Activated CD4-positive, alpha-beta T cell treated with anti-CD3 and anti-CD28 coated beads for 48 hours (primary cell): ENCODE data around the gene PXMP2.

Experiments used
- DNase-seq: peaks from one replicate; pipeline ENCODE4 v3.0.0-alpha.2; 2020

Gene PXMP2

GRCh38 chr12:132687211-132688164, at the start of gene PXMP2, which contains the start of gene POLE:
PXMP2 (plus strand) TSS chr12:132687587; CDS start chr12:132687671, 84 bp downstream.
POLE (minus strand) TSS chr12:132687342; CDS start chr12:132687315, 27 bp downstream.
- DNase-seq, result peak; percentile 97

- DNase-seq, result no peak
These were observed 49.6 kb upstream of the PXMP2 start for GRCh38 chr12:132637811-132638210.

GRCh38 chr12:132638541-132639408, 48.6 kb upstream of the PXMP2 start:
- DNase-seq, result peak; percentile 31

GRCh38 chr12:132639956-132640520, 47.3 kb upstream of the PXMP2 start:
- DNase-seq, result no peak

GRCh38 chr12:132640936-132641335, 46.5 kb upstream of the PXMP2 start:
- DNase-seq, result no peak

GRCh38 chr12:132641811-132642650, 45.4 kb upstream of the PXMP2 start:
- no peak for DNase-seq

- no peak for DNase-seq
These were observed 44.2 kb upstream of the PXMP2 start for GRCh38 chr12:132642846-132643835.

- DNase-seq, result no peak
These were observed 40.5 kb upstream of the PXMP2 start for GRCh38 chr12:132646850-132647249.

- no peak for DNase-seq
These were observed 39.5 kb upstream of the PXMP2 start for GRCh38 chr12:132647858-132648257.

- no peak for DNase-seq
These were observed 38.7 kb upstream of the PXMP2 start for GRCh38 chr12:132648616-132649225.

- DNase-seq, result no peak
These were observed 38.0 kb upstream of the PXMP2 start for GRCh38 chr12:132649226-132649945.

GRCh38 chr12:132651444-132652100, 35.8 kb upstream of the PXMP2 start:
- no peak for DNase-seq

GRCh38 chr12:132653567-132654290, 33.7 kb upstream of the PXMP2 start:
- DNase-seq, result no peak

- DNase-seq, result no peak
These were observed 30.2 kb upstream of the PXMP2 start for GRCh38 chr12:132657004-132657727.

GRCh38 chr12:132658149-132658894, 29.1 kb upstream of the PXMP2 start:
- no peak for DNase-seq

- DNase-seq, result no peak
These were observed 28.2 kb upstream of the PXMP2 start for GRCh38 chr12:132659146-132659545.

GRCh38 chr12:132660052-132660451, 27.3 kb upstream of the PXMP2 start:
- DNase-seq, result no peak
